ENCODE measurements around the gene CD82. TPM values are rescaled to one million over a fixed set of nuclear protein-coding genes. Genes with fewer than 3 reads are reported as not detected.

CD82 gene
- total RNA-seq, 1 experiment from 2014 or later = 8.2 TPM

DNA sequence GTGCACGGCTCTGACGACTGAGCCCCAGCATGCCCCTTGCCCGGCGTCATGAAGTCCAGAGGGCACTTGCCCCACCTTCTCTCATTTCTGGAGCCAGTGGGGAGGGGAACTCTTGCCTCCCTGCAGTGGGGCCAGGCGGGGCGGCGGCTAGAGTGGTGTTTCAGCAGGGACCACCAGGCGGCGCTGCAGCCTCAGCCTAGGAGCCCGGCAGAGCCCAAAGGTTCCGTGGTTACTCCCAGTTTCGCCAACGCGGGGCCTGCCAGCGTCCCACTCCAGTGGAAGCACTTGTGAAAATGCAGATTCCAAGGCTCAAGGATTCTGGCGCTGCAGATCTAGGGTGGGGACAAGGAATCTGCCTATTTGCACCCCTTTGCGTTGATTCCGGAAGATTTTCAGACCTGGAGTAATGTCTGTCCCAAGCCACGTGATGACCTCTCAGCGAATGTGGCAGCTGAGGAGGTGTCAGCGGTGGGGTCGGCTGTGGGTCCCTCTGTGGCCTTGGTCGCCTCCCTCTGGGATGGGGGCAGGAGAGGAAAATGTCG is 55.7 kb downstream of the CD82 start:
- H3K36me3 ChIP-seq (ENCODE audit: insufficient read depth, low read length, poor library complexity, severe bottlenecking) = no peaks in the 10 kb centered on the region
- DNase-seq (ENCODE audit: low spot score) = peak; percentile 90
- intact Hi-C loops (cut with micrococcal nuclease; ENCODE audit: unreplicated experiment) = loop anchor here (1.0 to 5.0 kb wide), 4 partner anchors 108 to 481 kb away; no protein-coding TSS in a partner anchor
- H3K9me3 ChIP-seq (ENCODE audit: low read depth, low read length, poor library complexity, severe bottlenecking) = no peaks in the 10 kb centered on the region
- H3K27me3 ChIP-seq (replicated peaks; ENCODE audit: insufficient read depth, low read depth, low read length, poor library complexity) = no peaks in the 10 kb centered on the region
- no TSS peak for BruUV-seq (replicated peaks)
- H3K4me3 ChIP-seq (ENCODE audit: low read depth, low read length, poor library complexity, severe bottlenecking) = no peak overlapping the region
- POLR2A ChIA-PET (ENCODE audit: low non-redundant PET) = no interaction called here
- CTCF ChIA-PET = interaction anchor here (0.5 to 2.3 kb wide), 8 partner anchors 9 to 696 kb away, joined by 3 to 19 read pairs (median 5); no protein-coding TSS in a partner anchor
- TF ChIP-seq, protein P1, sequence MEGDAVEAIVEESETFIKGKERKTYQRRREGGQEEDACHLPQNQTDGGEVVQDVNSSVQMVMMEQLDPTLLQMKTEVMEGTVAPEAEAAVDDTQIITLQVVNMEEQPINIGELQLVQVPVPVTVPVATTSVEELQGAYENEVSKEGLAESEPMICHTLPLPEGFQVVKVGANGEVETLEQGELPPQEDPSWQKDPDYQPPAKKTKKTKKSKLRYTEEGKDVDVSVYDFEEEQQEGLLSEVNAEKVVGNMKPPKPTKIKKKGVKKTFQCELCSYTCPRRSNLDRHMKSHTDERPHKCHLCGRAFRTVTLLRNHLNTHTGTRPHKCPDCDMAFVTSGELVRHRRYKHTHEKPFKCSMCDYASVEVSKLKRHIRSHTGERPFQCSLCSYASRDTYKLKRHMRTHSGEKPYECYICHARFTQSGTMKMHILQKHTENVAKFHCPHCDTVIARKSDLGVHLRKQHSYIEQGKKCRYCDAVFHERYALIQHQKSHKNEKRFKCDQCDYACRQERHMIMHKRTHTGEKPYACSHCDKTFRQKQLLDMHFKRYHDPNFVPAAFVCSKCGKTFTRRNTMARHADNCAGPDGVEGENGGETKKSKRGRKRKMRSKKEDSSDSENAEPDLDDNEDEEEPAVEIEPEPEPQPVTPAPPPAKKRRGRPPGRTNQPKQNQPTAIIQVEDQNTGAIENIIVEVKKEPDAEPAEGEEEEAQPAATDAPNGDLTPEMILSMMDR (conservative IDR thresholded peaks at IDR 0.05; ENCODE audit: low read depth, low read length) = peak; percentile 100
- TF ChIP-seq EZH2 (IDR thresholded peaks at IDR 0.05; ENCODE audit: borderline replicate concordance, low read depth, low read length, poor library complexity, severe bottlenecking) = no peak
- H3K27ac ChIP-seq (ENCODE audit: low read depth, low read length, poor library complexity, severe bottlenecking) = no peak overlapping the region
- peaks cover 9% of the 10 kb centered on the region for H3K4me1 ChIP-seq (ENCODE audit: insufficient read depth, low read length, poor library complexity, severe bottlenecking)

DNA sequence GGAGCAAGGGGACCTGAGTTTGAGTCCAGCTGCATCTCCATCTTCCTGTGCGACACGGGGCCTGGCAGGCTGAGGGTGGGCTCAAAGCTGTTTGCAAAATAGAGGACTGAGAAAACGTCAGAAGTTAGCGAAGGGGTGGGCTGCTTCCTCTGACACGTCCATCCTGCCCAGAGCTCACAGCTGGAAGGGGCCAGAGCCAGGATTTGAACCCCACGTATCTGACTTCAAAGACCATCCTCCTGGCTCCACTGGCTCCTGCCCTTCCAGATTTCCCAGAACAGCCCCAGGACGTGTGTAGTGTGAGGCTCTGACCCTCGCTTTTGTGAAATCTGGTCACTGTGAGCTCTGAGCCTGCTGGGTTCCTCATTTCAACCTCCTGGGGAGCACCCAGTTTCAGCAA is 56.3 kb downstream of the CD82 start:
- intact Hi-C loops (cut with micrococcal nuclease; ENCODE audit: unreplicated experiment) = loop anchor here (1.0 to 5.0 kb wide), 4 partner anchors 107 to 481 kb away; no protein-coding TSS in a partner anchor
- Histone ChIP-seq H3K9me3 (ENCODE audit: low read depth, low read length, poor library complexity, severe bottlenecking) (no peaks in the 10 kb centered on the region), H3K36me3 (ENCODE audit: insufficient read depth, low read length, poor library complexity, severe bottlenecking) (no peaks in the 10 kb centered on the region), H3K27ac (ENCODE audit: low read depth, low read length, poor library complexity, severe bottlenecking) (no peak overlapping the region), H3K4me1 (ENCODE audit: insufficient read depth, low read length, poor library complexity, severe bottlenecking) (peaks cover 9% of the 10 kb centered on the region), H3K27me3 (replicated peaks; ENCODE audit: insufficient read depth, low read depth, low read length, poor library complexity) (no peaks in the 10 kb centered on the region), H3K4me3 (ENCODE audit: low read depth, low read length, poor library complexity, severe bottlenecking) (no peak overlapping the region)
- CTCF ChIA-PET = interaction anchor here (0.6 to 2.3 kb wide), 6 partner anchors 9 to 695 kb away, joined by 3 to 19 read pairs (median 6); no protein-coding TSS in a partner anchor
- DNase-seq (ENCODE audit: low spot score) = no peak
- POLR2A ChIA-PET (ENCODE audit: low non-redundant PET) = no interaction called here
- BruUV-seq (replicated peaks) = no TSS peak
- TF ChIP-seq EZH2 (IDR thresholded peaks at IDR 0.05; ENCODE audit: borderline replicate concordance, low read depth, low read length, poor library complexity, severe bottlenecking) = no peak
- TF ChIP-seq, protein P1 (conservative IDR thresholded peaks at IDR 0.05; ENCODE audit: low read depth, low read length) = no peak

DNA sequence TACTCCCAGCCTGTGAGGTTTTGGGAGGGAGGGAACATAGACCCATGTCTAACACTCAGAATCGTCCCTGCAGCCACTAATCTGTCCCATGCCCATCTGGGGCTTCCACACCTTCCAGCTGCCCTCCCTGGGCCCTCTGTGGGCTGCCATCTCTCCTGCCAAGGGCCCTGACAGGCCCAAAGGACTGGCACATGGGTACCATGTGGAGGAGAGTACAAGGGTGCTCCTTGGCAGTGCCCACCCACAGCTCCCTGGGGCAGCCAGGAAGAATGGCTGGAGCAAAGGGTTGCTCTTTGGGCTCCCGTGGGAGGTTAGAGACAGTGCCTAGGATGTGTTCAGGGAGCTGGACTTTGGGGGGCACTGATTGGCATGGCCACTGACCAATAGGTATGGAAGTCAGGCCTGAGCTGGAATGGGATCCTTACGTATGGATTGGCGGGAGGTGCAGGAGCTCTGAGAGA is 56.8 kb downstream of the CD82 start:
- ChIA-PET CTCF (interaction anchor here (0.6 to 2.3 kb wide), 6 partner anchors 10 to 694 kb away, joined by 3 to 19 read pairs (median 6); no protein-coding TSS in a partner anchor), POLR2A (ENCODE audit: low non-redundant PET) (no interaction called here)
- H3K27me3 ChIP-seq (replicated peaks; ENCODE audit: insufficient read depth, low read depth, low read length, poor library complexity) = no peaks in the 10 kb centered on the region
- no peak for TF ChIP-seq EZH2 (IDR thresholded peaks at IDR 0.05; ENCODE audit: borderline replicate concordance, low read depth, low read length, poor library complexity, severe bottlenecking)
- TF ChIP-seq, protein P1 (conservative IDR thresholded peaks at IDR 0.05; ENCODE audit: low read depth, low read length) = no peak
- intact Hi-C loops (cut with micrococcal nuclease; ENCODE audit: unreplicated experiment) = loop anchor here (5.0 kb wide), 1 partner anchor 480 kb away; no protein-coding TSS in a partner anchor
- no TSS peak for BruUV-seq (replicated peaks)
- H3K4me1 ChIP-seq (ENCODE audit: insufficient read depth, low read length, poor library complexity, severe bottlenecking) = peaks cover 9% of the 10 kb centered on the region
- no peaks in the 10 kb centered on the region for H3K36me3 ChIP-seq (ENCODE audit: insufficient read depth, low read length, poor library complexity, severe bottlenecking)
- no peaks in the 10 kb centered on the region for H3K9me3 ChIP-seq (ENCODE audit: low read depth, low read length, poor library complexity, severe bottlenecking)
- no peak for DNase-seq (ENCODE audit: low spot score)
- no peak overlapping the region for H3K27ac ChIP-seq (ENCODE audit: low read depth, low read length, poor library complexity, severe bottlenecking)
- no peak overlapping the region for H3K4me3 ChIP-seq (ENCODE audit: low read depth, low read length, poor library complexity, severe bottlenecking)

All from A673 (cell line).